Fibroblast of lung (primary cell): ENCODE data around the gene HIRA.
"Not testable (repeated sequence)": the region's sequence is repeated elsewhere in the genome, so short reads cannot be mapped to it uniquely, and the experiment has no call there.

Experiments
- CTCF ChIP-seq, 2 donors: IDR thresholded peaks in 1 of 2; conservative IDR thresholded peaks in 1 of 2; 1 replicate in 1 of 2; 2 replicates in 1 of 2; pipeline ENCODE4 v1.5.1; 2011 to 2012; ENCODE audit warnings: low read length in 2 of 2, control low read depth in 1 of 2, inconsistent platforms in 1 of 2, low read depth in 1 of 2, mild to moderate bottlenecking in 1 of 2
- EZH2 ChIP-seq: IDR thresholded peaks from 2 replicates; pipeline ENCODE4 v1.5.1; 2012; ENCODE audit warnings: low read length, control low read depth, mild to moderate bottlenecking; ENCODE audit errors: missing control alignments

GRCh38 chr22:19436444-19437161 lies 5.1 kb upstream of the HIRA start:
- TF ChIP-seq CTCF (conservative IDR thresholded peaks at IDR 0.05 in 1 of 2, IDR thresholded peaks at IDR 0.05 in 1 of 2; ENCODE audit: low read depth in 1 of 2, low read length in 2 of 2); EZH2: not testable (repeated sequence)
